CD4-positive, alpha-beta T cell (primary cell): Measurements from ENCODE around the gene ITGB6. TPM values are rescaled to one million over a fixed set of nuclear protein-coding genes. Genes with fewer than 3 reads are reported as not detected.

Experiments
- ATAC-seq: fragments of 200-7000 bp; cut with Tn5 transposase; one replicate; pipeline ENCODE4 v1.10.0; 2022; ENCODE audit warnings: mild to moderate bottlenecking; ENCODE audit not compliant: poor library complexity
- CTCF ChIA-PET: fragments of 350-600 bp; sonication (Branson Sonifier 250); formaldehyde crosslinking; loops from one replicate; lab custom pipeline; 2021; ENCODE audit warnings: antibody characterized with exemption, inconsistent platforms; lab: Charles Lee
- POLR2A ChIA-PET: fragments of 350-600 bp; sonication (Branson Sonifier 250); formaldehyde crosslinking; loops from one replicate; lab custom pipeline; 2021; ENCODE audit warnings: antibody characterized with exemption, inconsistent platforms; lab: Charles Lee
- DNase-seq, 14 experiments: peaks; one replicate each; pipeline ENCODE4 v3.0.0-alpha.2; 2013 to 2020; ENCODE audit warnings: mixed read lengths in 2 of 14
- H3K27ac ChIP-seq, 2 donors: one replicate each; pipeline versions ENCODE4 v1.5.1 to v1.7.0; 2013; ENCODE audit warnings: low read length in 2 of 2, low read depth in 1 of 2, mild to moderate bottlenecking in 1 of 2
- H3K27me3 ChIP-seq, 2 experiments: 1 replicate in 1 of 2; 2 replicates in 1 of 2; pipeline versions ENCODE4 v1.6.1 to v1.7.0; 2013; ENCODE audit warnings: low read length in 2 of 2, control low read depth in 1 of 2, mild to moderate bottlenecking in 1 of 2, moderate library complexity in 1 of 2; ENCODE audit not compliant: insufficient read depth in 2 of 2, control insufficient read depth in 1 of 2
- H3K36me3 ChIP-seq: one replicate; pipeline ENCODE4 v1.6.1; 2013; ENCODE audit warnings: low read length, control low read depth; ENCODE audit not compliant: insufficient read depth
- H3K4me1 ChIP-seq: one replicate; pipeline ENCODE4 v1.6.1; 2013; ENCODE audit warnings: low read length, control low read depth; ENCODE audit not compliant: insufficient read depth
- H3K4me3 ChIP-seq: one replicate; pipeline ENCODE4 v1.5.1; 2013; ENCODE audit warnings: mild to moderate bottlenecking, low read length, moderate library complexity
- H3K9me3 ChIP-seq, 2 experiments: 1 replicate in 1 of 2; 2 replicates in 1 of 2; pipeline versions ENCODE4 v1.6.1 to v1.7.0; 2013; ENCODE audit warnings: low read length in 2 of 2, mild to moderate bottlenecking in 2 of 2, control low read depth in 1 of 2, moderate library complexity in 1 of 2; ENCODE audit not compliant: control insufficient read depth in 1 of 2, insufficient read depth in 1 of 2
- H3K27ac Mint-ChIP-seq: one replicate; pipeline ENCODE4 v1.8.0; 2020; ENCODE audit warnings: mixed read lengths
- H3K27me3 Mint-ChIP-seq: one replicate; pipeline ENCODE4 v1.8.0; 2021; ENCODE audit warnings: mixed read lengths
- H3K36me3 Mint-ChIP-seq: one replicate; pipeline ENCODE4 v1.8.0; 2021; ENCODE audit warnings: low read depth, mixed read lengths
- H3K4me1 Mint-ChIP-seq: one replicate; pipeline ENCODE4 v1.8.0; 2021; ENCODE audit warnings: low read depth, mixed read lengths
- H3K4me3 Mint-ChIP-seq: one replicate; pipeline ENCODE4 v1.8.0; 2020; ENCODE audit warnings: mild to moderate bottlenecking, mixed read lengths
- H3K9me3 Mint-ChIP-seq: one replicate; pipeline ENCODE4 v1.8.0; 2020; ENCODE audit warnings: mixed read lengths
- CTCF ChIP-seq: fragments of 200-600 bp; IDR thresholded peaks from one replicate; pipeline ENCODE4 v1.8.0; 2022; ENCODE audit warnings: antibody characterized with exemption, mild to moderate bottlenecking
- intact Hi-C, 2 experiments: fragments of 100-400 bp; cut with DNase I in 1 of 2; cut with micrococcal nuclease in 1 of 2; formaldehyde crosslinking; loops; one replicate each; pipeline versions ENCODE4 v1.15.1 to v1.9.0; 2023 to 2025; cut with DNase I, micrococcal nuclease
- total RNA-seq, 174 experiments: library from RNA in 2 of 174; stranded (reverse) in 2 of 174; gene quantifications; one replicate each; pipeline ENCODE4 v1.2.3 and lab custom pipeline; 2021 to 2026

Gene ITGB6
- total RNA-seq, 2 experiments from 2014 or later, result not detected

GRCh38 chr2:160126315-160126714 lies 73.8 kb downstream of the ITGB6 start:
- H3K27me3 Mint-ChIP-seq, result peaks cover 4% of the 10 kb centered on the region

GRCh38 chr2:160125828-160126227 lies 74.2 kb downstream of the ITGB6 start:
- Histone ChIP-seq H3K9me3 (no peaks in the 10 kb centered on the region), H3K4me1 (no peaks in the 10 kb centered on the region), H3K36me3 (no peaks in the 10 kb centered on the region), H3K4me3 (no peak overlapping the region), H3K27ac (no peak overlapping the region), H3K27me3 (peaks cover 0 to 13% of the 10 kb centered on the region in 2 experiments)
- no peak overlapping the region for H3K27ac Mint-ChIP-seq
- DNase-seq, result no peak
- no peaks in the 10 kb centered on the region for H3K4me1 Mint-ChIP-seq
- intact Hi-C loops, result no loop called here
- no peak for ATAC-seq
- H3K36me3 Mint-ChIP-seq, result no peaks in the 10 kb centered on the region
- TF ChIP-seq CTCF, result no peak
- H3K9me3 Mint-ChIP-seq, result no peaks in the 10 kb centered on the region
- ChIA-PET POLR2A (no interaction called here), CTCF (no interaction called here)
- peaks cover 4% of the 10 kb centered on the region for H3K27me3 Mint-ChIP-seq
- no peak overlapping the region for H3K4me3 Mint-ChIP-seq

More at GRCh38 chr2:160126315-160126714, 73.8 kb downstream of the ITGB6 start:
- ChIA-PET POLR2A (no interaction called here), CTCF (no interaction called here)
- ATAC-seq, result no peak
- no peak overlapping the region for H3K27ac ChIP-seq
- H3K36me3 ChIP-seq, result no peaks in the 10 kb centered on the region
- no peak for TF ChIP-seq CTCF
- no peaks in the 10 kb centered on the region for H3K36me3 Mint-ChIP-seq
- no peak overlapping the region for H3K4me3 ChIP-seq
- no peaks in the 10 kb centered on the region for H3K9me3 Mint-ChIP-seq
- no peak overlapping the region for H3K4me3 Mint-ChIP-seq
- H3K27me3 ChIP-seq, result peaks cover 0 to 17% of the 10 kb centered on the region in 2 experiments
- no peaks in the 10 kb centered on the region for H3K4me1 ChIP-seq
- H3K27ac Mint-ChIP-seq, result no peak overlapping the region
- no peaks in the 10 kb centered on the region for H3K9me3 ChIP-seq
- no peak for DNase-seq
- intact Hi-C loops, result no loop called here
- H3K4me1 Mint-ChIP-seq, result no peaks in the 10 kb centered on the region

GRCh38 chr2:160125366-160125765 lies 74.7 kb downstream of the ITGB6 start:
- no peak overlapping the region for H3K27ac ChIP-seq
- intact Hi-C loops, result no loop called here
- H3K4me1 ChIP-seq, result no peaks in the 10 kb centered on the region
- Mint-ChIP-seq H3K36me3 (no peaks in the 10 kb centered on the region), H3K9me3 (no peaks in the 10 kb centered on the region), H3K27me3 (peaks cover 4% of the 10 kb centered on the region), H3K4me1 (no peaks in the 10 kb centered on the region), H3K27ac (no peak overlapping the region), H3K4me3 (no peak overlapping the region)
- H3K36me3 ChIP-seq, result no peaks in the 10 kb centered on the region
- H3K9me3 ChIP-seq, result no peaks in the 10 kb centered on the region
- CTCF ChIA-PET, result no interaction called here
- peaks cover 0 to 11% of the 10 kb centered on the region in 2 experiments for H3K27me3 ChIP-seq
- POLR2A ChIA-PET, result no interaction called here
- ATAC-seq (no peak), DNase-seq (no peak)
- H3K4me3 ChIP-seq, result no peak overlapping the region
- TF ChIP-seq CTCF, result no peak
